ENCODE data around the gene AZIN2. TPM values are rescaled to one million over a fixed set of nuclear protein-coding genes. Genes with fewer than 3 reads are reported as not detected.

AZIN2 gene
- total and polyA plus RNA-seq, 10 of the 15 experiments (the other 5 are each of a cell fraction or from before 2014, with no cell fraction given), result 0.02 to 0.85 (median 0.23) TPM

GRCh38 chr1:33080885-33081553 lies at the start of gene AZIN2 (continued):
- TF ChIP-seq TAF1 (IDR thresholded peaks at IDR 0.05; ENCODE audit: borderline replicate concordance, low read depth, low read length), result no peak
- no peak for TF ChIP-seq STAT3 (IDR thresholded peaks at IDR 0.05; ENCODE audit: low read depth, low read length)
- no peak for TF ChIP-seq SUPT20H (IDR thresholded peaks at IDR 0.05; ENCODE audit: borderline replicate concordance, control insufficient read depth, low read depth, low read length)
- TF ChIP-seq KAT2A (conservative IDR thresholded peaks at IDR 0.05; ENCODE audit: control insufficient read depth, low read depth, low read length), result no peak
- no peak for TF ChIP-seq CREM (IDR thresholded peaks at IDR 0.05; ENCODE audit: low read depth)
- no peak for TF ChIP-seq ZBTB11 (CRISPR knock-in tag; IDR thresholded peaks at IDR 0.05)
- TF ChIP-seq YY1 (IDR thresholded peaks at IDR 0.05; ENCODE audit: low read depth, low read length), result 0 out of 2 replicates have a peak, but pooled peaks have one; percentile 17
- TF ChIP-seq CHD1 (IDR thresholded peaks at IDR 0.05; ENCODE audit: low read depth, low read length), result no peak
- TF ChIP-seq SRF (IDR thresholded peaks at IDR 0.05; ENCODE audit: low read depth in 2 of 2, low read length in 2 of 2), result no peak
- TF ChIP-seq SP1 (IDR thresholded peaks at IDR 0.05; ENCODE audit: low read depth, low read length), result peak; percentile 75
- TF ChIP-seq ZBTB4 (CRISPR knock-in tag; IDR thresholded peaks at IDR 0.05), result no peak
- peak; percentile 64 for TF ChIP-seq POLR2AphosphoS5 (IDR thresholded peaks at IDR 0.05; ENCODE audit: low read length)
- TF ChIP-seq RBBP5 (conservative IDR thresholded peaks at IDR 0.05), result no peak
- TF ChIP-seq CUX1 (IDR thresholded peaks at IDR 0.05; ENCODE audit: insufficient replicate concordance, low read depth, low read length), result no peak
